ENCODE measurements around the gene PAM. TPM values are rescaled to one million over a fixed set of nuclear protein-coding genes. Genes with fewer than 3 reads are reported as not detected.
A peak's percentile ranks its signal among the peaks of the same experiment; 100 is the strongest.
"Not testable (repeated sequence)": the region's sequence is repeated elsewhere in the genome, so short reads cannot be mapped to it uniquely, and the experiment has no call there.

The PAM gene
- polyA plus RNA-seq, 3 donors = 188 to 222 (median 195) TPM

- DNase-seq (ENCODE audit: extremely low read depth in 1 of 11, low read depth in 9 of 11, low spot score in 4 of 11) = no peak
These were observed 11.2 kb upstream of the PAM start for GRCh38 chr5:102743900-102744299.

GRCh38 chr5:102747386-102748166 lies 7.5 kb upstream of the PAM start:
- no peak for DNase-seq (ENCODE audit: extremely low read depth in 1 of 11, low read depth in 9 of 11, low spot score in 4 of 11)

GRCh38 chr5:102749416-102750030 lies 5.6 kb upstream of the PAM start:
- no peak for DNase-seq (ENCODE audit: extremely low read depth in 1 of 11, low read depth in 9 of 11, low spot score in 4 of 11)

- DNase-seq (ENCODE audit: extremely low read depth in 1 of 11, low read depth in 9 of 11, low spot score in 4 of 11) = no peak
These were observed 4.8 kb upstream of the PAM start for GRCh38 chr5:102750151-102750834.

GRCh38 chr5:102751903-102752376 lies 3.2 kb upstream of the PAM start:
- DNase-seq (ENCODE audit: extremely low read depth in 1 of 11, low read depth in 9 of 11, low spot score in 4 of 11) = not testable (repeated sequence)

GRCh38 chr5:102753889-102754766 lies 977 bp upstream of the PAM start:
- DNase-seq (ENCODE audit: extremely low read depth in 1 of 11, low read depth in 9 of 11, low spot score in 4 of 11) = peak in 3 of 11 donors; percentile 16 to 33 (median 24)

GRCh38 chr5:102755686-102756371 lies 724 bp downstream of the PAM start:
- peak in 8 of 11 donors; percentile 43 to 79 (median 60) for DNase-seq (ENCODE audit: extremely low read depth in 1 of 11, low read depth in 9 of 11, low spot score in 4 of 11)

- DNase-seq (ENCODE audit: extremely low read depth in 1 of 11, low read depth in 9 of 11, low spot score in 4 of 11) = no peak
These were observed 3.5 kb downstream of the PAM start for GRCh38 chr5:102758576-102758975.

GRCh38 chr5:102759289-102759688 lies 4.2 kb downstream of the PAM start:
- no peak for DNase-seq (ENCODE audit: extremely low read depth in 1 of 11, low read depth in 9 of 11, low spot score in 4 of 11)

- DNase-seq (ENCODE audit: extremely low read depth in 1 of 11, low read depth in 9 of 11, low spot score in 4 of 11) = no peak
These were observed 4.6 kb downstream of the PAM start for GRCh38 chr5:102759700-102760099.

GRCh38 chr5:102760815-102761214 lies 5.7 kb downstream of the PAM start:
- no peak for DNase-seq (ENCODE audit: extremely low read depth in 1 of 11, low read depth in 9 of 11, low spot score in 4 of 11)

- DNase-seq (ENCODE audit: extremely low read depth in 1 of 11, low read depth in 9 of 11, low spot score in 4 of 11) = no peak
These were observed 7.0 kb downstream of the PAM start for GRCh38 chr5:102762095-102762534.

- no peak for DNase-seq (ENCODE audit: extremely low read depth in 1 of 11, low read depth in 9 of 11, low spot score in 4 of 11)
These were observed 7.6 kb downstream of the PAM start for GRCh38 chr5:102762562-102763227.

GRCh38 chr5:102763734-102764133 lies 8.6 kb downstream of the PAM start:
- DNase-seq (ENCODE audit: extremely low read depth in 1 of 11, low read depth in 9 of 11, low spot score in 4 of 11) = no peak

- DNase-seq (ENCODE audit: extremely low read depth in 1 of 11, low read depth in 9 of 11, low spot score in 4 of 11) = no peak
These were observed 9.4 kb downstream of the PAM start for GRCh38 chr5:102764381-102765004.

- DNase-seq (ENCODE audit: extremely low read depth in 1 of 11, low read depth in 9 of 11, low spot score in 4 of 11) = no peak
These were observed 10.2 kb downstream of the PAM start for GRCh38 chr5:102765350-102765749.

GRCh38 chr5:102766295-102767090 lies 11.4 kb downstream of the PAM start:
- DNase-seq (ENCODE audit: extremely low read depth in 1 of 11, low read depth in 9 of 11, low spot score in 4 of 11) = no peak

All from renal cortex interstitium (tissue), 11 donors.